ENCODE results near the gene HIP1R. TPM values are rescaled to one million over a fixed set of nuclear protein-coding genes. Genes with fewer than 3 reads are reported as not detected.

Gene HIP1R
- total RNA-seq, 1 donor = 11.1 TPM

DNA sequence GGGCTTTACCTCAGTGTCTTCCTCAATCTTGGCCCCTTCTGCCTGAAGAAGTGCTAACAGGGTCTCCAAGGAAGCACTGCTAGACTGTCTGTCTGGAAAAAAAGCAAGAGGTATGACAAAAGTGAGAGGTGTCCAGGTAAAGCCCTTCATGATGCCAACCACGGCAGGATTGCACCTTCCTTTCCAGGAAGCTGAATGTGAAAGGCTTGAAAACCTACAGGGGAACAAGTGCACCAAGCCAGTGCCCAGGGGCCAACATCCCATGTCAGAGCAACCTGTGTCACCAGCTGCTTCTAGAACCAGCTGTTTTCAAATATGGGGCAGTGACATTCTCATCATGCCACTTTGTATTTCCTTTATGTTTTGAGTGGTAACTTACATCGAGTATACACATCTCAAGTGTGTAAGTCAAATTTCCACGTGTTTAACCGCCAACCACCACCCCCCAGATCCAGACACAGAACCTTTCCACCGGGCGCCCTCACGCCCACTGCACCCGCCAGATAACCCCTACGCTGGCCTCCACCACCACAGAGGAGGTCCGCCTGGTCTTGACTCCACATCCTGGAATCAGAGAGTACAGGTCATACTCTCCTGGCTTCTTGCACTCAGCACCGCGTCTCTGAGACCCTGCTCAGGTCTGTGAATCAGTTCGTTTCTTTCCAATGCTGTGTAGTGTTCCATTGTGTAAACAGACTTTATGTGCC lies 33.4 kb downstream of the HIP1R start:
- TF ChIP-seq, protein P1, sequence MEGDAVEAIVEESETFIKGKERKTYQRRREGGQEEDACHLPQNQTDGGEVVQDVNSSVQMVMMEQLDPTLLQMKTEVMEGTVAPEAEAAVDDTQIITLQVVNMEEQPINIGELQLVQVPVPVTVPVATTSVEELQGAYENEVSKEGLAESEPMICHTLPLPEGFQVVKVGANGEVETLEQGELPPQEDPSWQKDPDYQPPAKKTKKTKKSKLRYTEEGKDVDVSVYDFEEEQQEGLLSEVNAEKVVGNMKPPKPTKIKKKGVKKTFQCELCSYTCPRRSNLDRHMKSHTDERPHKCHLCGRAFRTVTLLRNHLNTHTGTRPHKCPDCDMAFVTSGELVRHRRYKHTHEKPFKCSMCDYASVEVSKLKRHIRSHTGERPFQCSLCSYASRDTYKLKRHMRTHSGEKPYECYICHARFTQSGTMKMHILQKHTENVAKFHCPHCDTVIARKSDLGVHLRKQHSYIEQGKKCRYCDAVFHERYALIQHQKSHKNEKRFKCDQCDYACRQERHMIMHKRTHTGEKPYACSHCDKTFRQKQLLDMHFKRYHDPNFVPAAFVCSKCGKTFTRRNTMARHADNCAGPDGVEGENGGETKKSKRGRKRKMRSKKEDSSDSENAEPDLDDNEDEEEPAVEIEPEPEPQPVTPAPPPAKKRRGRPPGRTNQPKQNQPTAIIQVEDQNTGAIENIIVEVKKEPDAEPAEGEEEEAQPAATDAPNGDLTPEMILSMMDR (IDR thresholded peaks at IDR 0.05; ENCODE audit: insufficient read depth, low read length) = no peak

DNA sequence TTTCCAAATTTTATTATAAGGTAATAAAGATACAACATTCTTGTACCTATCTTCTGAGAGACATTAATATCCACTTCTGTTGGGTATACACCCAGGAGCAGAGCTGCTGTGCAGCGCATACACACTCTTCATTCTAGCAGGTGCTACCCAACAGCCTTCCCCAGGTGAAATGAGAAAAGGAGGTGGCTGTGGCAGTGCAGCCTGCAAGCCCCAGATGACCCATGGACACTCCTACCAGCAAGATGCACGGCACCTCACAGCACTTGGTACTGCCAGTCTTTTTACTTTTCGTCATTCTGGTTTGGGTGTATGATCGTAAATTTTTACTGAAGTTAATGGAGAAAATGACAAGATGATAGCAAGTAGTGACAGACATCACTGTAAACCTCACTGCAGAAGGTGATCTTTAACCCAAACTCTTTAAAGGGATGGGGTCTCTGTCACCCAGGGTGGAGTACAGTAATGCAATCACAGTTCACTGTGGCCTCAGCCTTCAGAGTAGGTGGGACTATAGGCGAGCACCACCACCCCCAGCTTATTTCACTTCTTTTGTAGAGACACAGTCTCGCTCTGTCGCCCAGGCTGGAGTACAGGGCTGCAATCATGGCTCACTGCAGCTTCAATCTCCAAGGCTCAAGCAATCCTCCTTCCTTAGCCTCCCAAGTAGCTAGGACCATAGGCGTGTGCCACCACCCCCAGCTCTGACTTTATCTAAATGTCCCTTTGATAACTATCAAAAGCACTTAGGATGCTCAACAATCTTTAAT lies 34.1 kb downstream of the HIP1R start:
- TF ChIP-seq, protein P1 (IDR thresholded peaks at IDR 0.05; ENCODE audit: insufficient read depth, low read length) = no peak
- DNase-seq (ENCODE audit: low read depth) = no peak
- H3K4me3 ChIP-seq (ENCODE audit: low read depth, low read length) = no peak overlapping the region

More for the DNA sequence above, 33.4 kb downstream of the HIP1R start:
- no peak overlapping the region for H3K4me3 ChIP-seq (ENCODE audit: low read depth, low read length)
- DNase-seq (ENCODE audit: low read depth) = no peak

DNA sequence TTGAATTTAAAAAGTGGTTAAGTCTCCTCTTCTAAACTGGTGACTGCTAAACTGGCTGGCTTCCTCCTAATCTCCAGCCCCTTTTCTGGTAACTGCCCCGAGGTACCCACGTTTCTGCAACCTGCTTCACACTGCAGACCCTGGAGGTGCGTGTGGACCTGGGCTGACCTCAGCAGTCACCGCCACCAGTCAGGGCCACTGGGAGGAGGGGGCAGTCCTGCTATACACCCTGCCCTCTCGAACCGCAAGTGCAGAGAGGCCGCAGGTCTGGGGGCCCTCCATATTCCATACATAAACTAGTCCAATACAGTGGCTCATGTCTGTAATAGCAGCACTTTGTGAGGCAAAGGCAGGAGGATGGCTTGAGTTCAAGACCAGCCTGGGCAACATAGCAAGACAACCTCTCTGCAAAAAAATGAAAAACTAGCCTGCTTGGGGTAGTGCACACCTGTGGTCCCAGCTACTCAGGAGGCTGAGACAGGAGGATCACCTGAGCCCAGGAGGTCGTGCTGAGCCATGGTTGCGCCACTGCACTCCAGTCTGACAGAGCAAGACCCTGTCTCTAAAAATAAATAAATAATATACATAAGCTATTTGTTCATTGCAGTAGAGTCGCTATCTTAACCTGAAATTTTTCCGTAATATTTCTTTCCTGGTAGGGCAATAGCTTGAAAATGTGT lies 35.0 kb downstream of the HIP1R start:
- no peak for DNase-seq (ENCODE audit: low read depth)
- no peak overlapping the region for H3K4me3 ChIP-seq (ENCODE audit: low read depth, low read length)
- TF ChIP-seq, protein P1 (IDR thresholded peaks at IDR 0.05; ENCODE audit: insufficient read depth, low read length) = no peak

DNA sequence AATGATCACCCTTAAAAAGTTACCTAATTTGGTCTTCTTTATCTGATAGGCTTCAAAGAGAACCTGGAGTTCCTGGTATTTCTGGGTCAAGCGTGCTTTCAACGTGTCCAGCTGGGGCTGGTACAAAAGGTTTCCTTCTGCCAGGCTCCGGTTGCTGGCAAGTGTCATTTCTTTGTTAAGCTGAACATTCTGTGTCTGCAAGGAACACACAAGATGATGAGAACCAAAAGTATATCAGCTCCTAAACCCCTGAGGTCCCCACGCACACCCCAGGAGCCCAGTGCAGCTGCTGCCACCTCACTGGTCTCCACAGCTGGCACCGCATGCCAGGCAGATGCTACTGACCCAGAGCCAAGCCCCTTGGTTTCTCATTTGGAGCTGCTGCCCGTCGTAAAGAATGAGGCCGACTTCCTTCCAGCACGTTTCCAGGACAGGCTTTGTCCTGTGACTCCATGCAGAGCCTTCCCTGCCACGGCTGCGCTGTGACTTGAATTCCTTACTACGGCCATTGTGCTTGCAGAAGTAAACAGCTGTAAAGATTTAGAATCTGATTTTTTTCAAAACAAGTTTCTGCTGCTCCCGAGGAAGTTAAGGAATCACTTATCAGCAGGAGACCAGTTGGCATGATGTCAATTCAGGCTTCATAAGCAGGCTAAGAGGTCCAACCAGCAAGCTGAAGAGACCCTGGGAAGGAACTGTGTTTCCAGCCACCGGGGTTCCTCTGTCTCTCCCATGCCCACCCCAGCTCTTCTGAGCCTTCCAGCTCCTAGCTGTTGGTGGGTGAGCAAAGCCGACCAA lies 35.8 kb downstream of the HIP1R start:
- H3K4me3 ChIP-seq (ENCODE audit: low read depth, low read length) = peak overlapping the region; percentile 47
- TF ChIP-seq, protein P1 (IDR thresholded peaks at IDR 0.05; ENCODE audit: insufficient read depth, low read length) = no peak
- DNase-seq (ENCODE audit: low read depth) = peak; percentile 76

DNA sequence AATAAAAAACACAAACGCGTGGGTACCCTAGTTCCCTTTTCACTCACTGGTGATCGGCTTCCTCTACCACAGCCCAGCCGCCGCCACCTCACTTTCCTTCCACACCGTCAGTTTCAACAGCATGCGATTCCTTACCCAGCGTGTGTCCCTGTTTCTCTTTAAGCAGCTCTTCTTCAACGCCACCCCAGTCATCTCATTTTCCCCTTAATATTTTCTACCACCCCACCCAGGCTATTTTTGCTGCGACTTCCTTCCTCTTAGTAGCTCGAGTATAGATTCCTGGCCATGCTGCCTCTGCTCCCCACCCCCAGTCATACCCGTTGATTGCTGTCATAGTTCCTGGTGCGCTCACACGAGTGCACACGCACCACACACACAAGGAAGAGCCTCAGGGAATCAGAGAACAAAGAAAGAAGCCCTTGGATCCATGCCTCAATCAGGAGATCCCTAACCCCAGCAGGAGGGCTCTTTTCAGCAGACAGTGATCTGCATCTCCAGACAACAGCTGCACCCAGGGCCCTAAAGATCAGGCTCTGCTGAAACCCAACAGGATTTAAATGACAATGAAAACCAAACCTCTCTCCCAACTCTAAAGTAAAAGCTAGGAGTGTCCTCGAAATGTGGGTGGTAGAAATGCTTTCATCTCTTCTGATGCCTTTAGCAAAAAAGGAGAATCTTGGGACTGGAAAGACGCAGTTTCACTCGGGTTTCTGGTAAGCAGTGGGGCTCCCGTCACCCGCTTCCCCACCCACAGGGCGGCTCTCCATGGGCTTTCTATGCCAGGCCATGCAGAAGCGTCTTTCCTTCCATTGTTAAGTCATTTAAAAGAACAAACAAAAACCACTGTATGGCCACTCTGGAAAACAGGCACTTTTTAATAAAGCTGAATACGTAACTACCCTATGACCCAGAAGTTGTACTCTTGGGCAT lies 36.9 kb downstream of the HIP1R start:
- DNase-seq (ENCODE audit: low read depth) = peak; percentile 75
- TF ChIP-seq, protein P1 (IDR thresholded peaks at IDR 0.05; ENCODE audit: insufficient read depth, low read length) = no peak

More for the DNA sequence above, 36.9 kb downstream of the HIP1R start:
- H3K4me3 ChIP-seq (ENCODE audit: low read depth, low read length) = peak overlapping the region; percentile 47
